Esophagus mucosa (tissue), 1 donor: ENCODE results near the gene ETFBKMT. TPM values are rescaled to one million over a fixed set of nuclear protein-coding genes. Genes with fewer than 3 reads are reported as not detected.
A peak's percentile ranks its signal among the peaks of the same experiment; 100 is the strongest.
"Not testable (repeated sequence)": the region's sequence is repeated elsewhere in the genome, so short reads cannot be mapped to it uniquely, and the experiment has no call there.

Source experiments
- ATAC-seq: fragments of 200-7000 bp; cut with Tn5 transposase; one replicate; pipeline ENCODE4 v1.9.1; 2020
- total RNA-seq: library from RNA; stranded (reverse); gene quantifications from one replicate; pipeline ENCODE4 v1.2.4, GENCODE V29; 2023
- donor health status: DM: yes; HTN: yes; CAD: no.

The ETFBKMT gene
- total RNA-seq, 1 donor from 2014 or later: 1.3 TPM

- ATAC-seq: no peak
Measured at GRCh38 chr12:31658471-31659086, 909 bp upstream of the ETFBKMT start.

GRCh38 chr12:31662176-31662849 is 2.8 kb downstream of the ETFBKMT start:
- no peak for ATAC-seq

- ATAC-seq: no peak
Measured at GRCh38 chr12:31663576-31663975, 4.1 kb downstream of the ETFBKMT start.

- no peak for ATAC-seq
Measured at GRCh38 chr12:31664038-31664437, 4.5 kb downstream of the ETFBKMT start.

- ATAC-seq: no peak
Measured at GRCh38 chr12:31669020-31669419, 9.5 kb downstream of the ETFBKMT start.

GRCh38 chr12:31669582-31669981 is 10.1 kb downstream of the ETFBKMT start:
- not testable (repeated sequence) for ATAC-seq

- no peak for ATAC-seq
Measured at GRCh38 chr12:31672521-31672920, 13.0 kb downstream of the ETFBKMT start.

- ATAC-seq: peak; percentile 94
Measured at GRCh38 chr12:31682136-31682962, 22.9 kb downstream of the ETFBKMT start.

- no peak for ATAC-seq
Measured at GRCh38 chr12:31685801-31686200, 26.3 kb downstream of the ETFBKMT start.

GRCh38 chr12:31687101-31687527 is 27.6 kb downstream of the ETFBKMT start:
- peak; percentile 17 for ATAC-seq

GRCh38 chr12:31689921-31690320 is 30.4 kb downstream of the ETFBKMT start:
- not testable (repeated sequence) for ATAC-seq

GRCh38 chr12:31702047-31702446 is 42.6 kb downstream of the ETFBKMT start:
- peak; percentile 65 for ATAC-seq

GRCh38 chr12:31705621-31706020 is 46.1 kb downstream of the ETFBKMT start:
- ATAC-seq: no peak

- not testable (repeated sequence) for ATAC-seq
Measured at GRCh38 chr12:31708118-31708517, 48.6 kb downstream of the ETFBKMT start.

GRCh38 chr12:31710021-31710818 is 50.7 kb downstream of the ETFBKMT start:
- no peak for ATAC-seq

- no peak for ATAC-seq
Measured at GRCh38 chr12:31712877-31713276, 53.4 kb downstream of the ETFBKMT start.

- no peak for ATAC-seq
Measured at GRCh38 chr12:31714406-31715271, 55.2 kb downstream of the ETFBKMT start.

GRCh38 chr12:31715283-31715825 is 55.9 kb downstream of the ETFBKMT start:
- peak; percentile 41 for ATAC-seq

GRCh38 chr12:31716998-31717397 is 57.5 kb downstream of the ETFBKMT start:
- not testable (repeated sequence) for ATAC-seq

- not testable (repeated sequence) for ATAC-seq
Measured at GRCh38 chr12:31718542-31719198, 59.2 kb downstream of the ETFBKMT start.

- no peak for ATAC-seq
Measured at GRCh38 chr12:31722580-31722979, 63.1 kb downstream of the ETFBKMT start.
